Measurements from ENCODE around the gene RUBCN.

RUBCN gene

GRCh38 chr3:197697355-197697754, 39.3 kb downstream of the RUBCN start:
- H4K20me1 ChIP-seq (ENCODE audit: insufficient read depth, low read length, poor library complexity, severe bottlenecking): no peaks in the 10 kb centered on the region
- H3K9ac ChIP-seq (ENCODE audit: low read depth, low read length, poor library complexity, severe bottlenecking): no peak overlapping the region
- H3K4me3 ChIP-seq (ENCODE audit: low read length, poor library complexity, severe bottlenecking): no peak overlapping the region
- no peaks in the 10 kb centered on the region for H3F3A ChIP-seq (ENCODE audit: low read depth)
- no peak overlapping the region for H3K4me2 ChIP-seq (ENCODE audit: low read depth, low read length, poor library complexity, severe bottlenecking)
- no peaks in the 10 kb centered on the region for H3K27me3 ChIP-seq (ENCODE audit: insufficient read depth, low read length, poor library complexity, severe bottlenecking)
- TF ChIP-seq CTCF (conservative IDR thresholded peaks at IDR 0.05; ENCODE audit: low read length) (no peak), EZH2phosphoT487 (IDR thresholded peaks at IDR 0.05; ENCODE audit: borderline replicate concordance) (no peak)
- no peaks in the 10 kb centered on the region for H3K79me2 ChIP-seq (ENCODE audit: insufficient read depth, low read length)
- H3K36me3 ChIP-seq (ENCODE audit: insufficient read depth, low read length): peaks cover 20% of the 10 kb centered on the region; the same call in 1 of the 2 replicates
- H3K4me1 ChIP-seq (ENCODE audit: insufficient read depth, low read length, poor library complexity, severe bottlenecking): peaks cover 5% of the 10 kb centered on the region
- no peaks in the 10 kb centered on the region for H3K9me2 ChIP-seq (replicated peaks; ENCODE audit: low read depth, low read length)
- no peak overlapping the region for H2AFZ ChIP-seq (ENCODE audit: low read length)
- H3K9me3 ChIP-seq (ENCODE audit: insufficient read depth, low read depth, low read length): no peaks in the 10 kb centered on the region

GRCh38 chr3:197694251-197694650, 42.5 kb downstream of the RUBCN start:
- Histone ChIP-seq H3K27me3 (ENCODE audit: insufficient read depth, low read length, poor library complexity, severe bottlenecking) (no peaks in the 10 kb centered on the region), H3F3A (ENCODE audit: low read depth) (no peaks in the 10 kb centered on the region), H3K9ac (ENCODE audit: low read depth, low read length, poor library complexity, severe bottlenecking) (no peak overlapping the region), H4K20me1 (ENCODE audit: insufficient read depth, low read length, poor library complexity, severe bottlenecking) (no peaks in the 10 kb centered on the region), H3K4me2 (ENCODE audit: low read depth, low read length, poor library complexity, severe bottlenecking) (no peak overlapping the region), H3K4me3 (ENCODE audit: low read length, poor library complexity, severe bottlenecking) (no peak overlapping the region), H3K36me3 (ENCODE audit: insufficient read depth, low read length) (peaks cover 11% of the 10 kb centered on the region; the same call in 1 of the 2 replicates), H3K9me2 (replicated peaks; ENCODE audit: low read depth, low read length) (no peaks in the 10 kb centered on the region), H3K9me3 (ENCODE audit: insufficient read depth, low read depth, low read length) (no peaks in the 10 kb centered on the region), H3K4me1 (ENCODE audit: insufficient read depth, low read length, poor library complexity, severe bottlenecking) (no peaks in the 10 kb centered on the region), H2AFZ (ENCODE audit: low read length) (no peak overlapping the region), H3K79me2 (ENCODE audit: insufficient read depth, low read length) (no peaks in the 10 kb centered on the region)
- TF ChIP-seq EZH2phosphoT487 (IDR thresholded peaks at IDR 0.05; ENCODE audit: borderline replicate concordance) (no peak), CTCF (conservative IDR thresholded peaks at IDR 0.05; ENCODE audit: low read length) (no peak)

GRCh38 chr3:197692641-197693040, 44.1 kb downstream of the RUBCN start:
- Histone ChIP-seq H3K9me3 (ENCODE audit: insufficient read depth, low read depth, low read length) (no peaks in the 10 kb centered on the region), H3K9me2 (replicated peaks; ENCODE audit: low read depth, low read length) (no peaks in the 10 kb centered on the region), H3K36me3 (ENCODE audit: insufficient read depth, low read length) (peaks cover 6% of the 10 kb centered on the region; the same call in 1 of the 2 replicates), H3K4me1 (ENCODE audit: insufficient read depth, low read length, poor library complexity, severe bottlenecking) (no peaks in the 10 kb centered on the region), H3K4me2 (ENCODE audit: low read depth, low read length, poor library complexity, severe bottlenecking) (no peak overlapping the region), H3K4me3 (ENCODE audit: low read length, poor library complexity, severe bottlenecking) (no peak overlapping the region), H4K20me1 (ENCODE audit: insufficient read depth, low read length, poor library complexity, severe bottlenecking) (no peaks in the 10 kb centered on the region), H3K27me3 (ENCODE audit: insufficient read depth, low read length, poor library complexity, severe bottlenecking) (no peaks in the 10 kb centered on the region), H3F3A (ENCODE audit: low read depth) (no peaks in the 10 kb centered on the region), H3K79me2 (ENCODE audit: insufficient read depth, low read length) (no peaks in the 10 kb centered on the region), H3K9ac (ENCODE audit: low read depth, low read length, poor library complexity, severe bottlenecking) (no peak overlapping the region), H2AFZ (ENCODE audit: low read length) (no peak overlapping the region)
- TF ChIP-seq CTCF (conservative IDR thresholded peaks at IDR 0.05; ENCODE audit: low read length) (no peak), EZH2phosphoT487 (IDR thresholded peaks at IDR 0.05; ENCODE audit: borderline replicate concordance) (no peak)
